Fibroblast of skin of back (primary cell): ENCODE measurements around the gene CENPC. TPM values are rescaled to one million over a fixed set of nuclear protein-coding genes. Genes with fewer than 3 reads are reported as not detected.
"Not testable (repeated sequence)": the region's sequence is repeated elsewhere in the genome, so short reads cannot be mapped to it uniquely, and the experiment has no call there.

Source experiments
- DNase-seq: peaks from one replicate; pipeline ENCODE4 v3.0.0-alpha.2; 2013
- polyA plus RNA-seq, 2 experiments: library from polyadenylated mRNA; unstranded; fragments of 120-200 nt; gene quantifications; one replicate each; pipeline ENCODE4 v1.2.1, GENCODE V29; 2013; ENCODE audit not compliant: insufficient read length in 2 of 2

CENPC gene
- polyA plus RNA-seq (2013, experiment 1 of 2; ENCODE audit: insufficient read length) = 8.2 TPM
- polyA plus RNA-seq (2013, experiment 2 of 2; ENCODE audit: insufficient read length) = 5.8 TPM

- peak; percentile 98 for DNase-seq
Measured at GRCh38 chr4:67545199-67546003, at the start of gene CENPC. CENPC (minus strand) TSS chr4:67545503; CDS start chr4:67545355, 148 bp downstream.

- no peak for DNase-seq
Measured at GRCh38 chr4:67593741-67594175, 48.5 kb upstream of the CENPC start.

- DNase-seq = no peak
Measured at GRCh38 chr4:67587156-67587555, 41.9 kb upstream of the CENPC start.

GRCh38 chr4:67584496-67584895, 39.2 kb upstream of the CENPC start:
- no peak for DNase-seq

GRCh38 chr4:67581913-67582312, 36.6 kb upstream of the CENPC start:
- no peak for DNase-seq

GRCh38 chr4:67581208-67581857, 36.0 kb upstream of the CENPC start:
- DNase-seq = no peak

GRCh38 chr4:67580577-67580976, 35.3 kb upstream of the CENPC start:
- no peak for DNase-seq

GRCh38 chr4:67576538-67576937, 31.2 kb upstream of the CENPC start:
- DNase-seq = no peak

- no peak for DNase-seq
Measured at GRCh38 chr4:67576059-67576466, 30.8 kb upstream of the CENPC start.

GRCh38 chr4:67575232-67576058, 30.1 kb upstream of the CENPC start:
- DNase-seq = no peak

- DNase-seq = no peak
Measured at GRCh38 chr4:67573193-67573592, 27.9 kb upstream of the CENPC start.

GRCh38 chr4:67571975-67572374, 26.7 kb upstream of the CENPC start:
- no peak for DNase-seq

- DNase-seq = no peak
Measured at GRCh38 chr4:67570537-67570936, 25.2 kb upstream of the CENPC start.

- peak; percentile 14 for DNase-seq
Measured at GRCh38 chr4:67568820-67569219, 23.5 kb upstream of the CENPC start.

GRCh38 chr4:67566335-67566734, 21.0 kb upstream of the CENPC start:
- no peak for DNase-seq

- DNase-seq = peak; percentile 4
Measured at GRCh38 chr4:67565284-67565683, 20.0 kb upstream of the CENPC start.

- no peak for DNase-seq
Measured at GRCh38 chr4:67558493-67558892, 13.2 kb upstream of the CENPC start, which contains the start of gene STAP1. STAP1 (plus strand) TSS chr4:67558727; CDS start chr4:67558810, 83 bp downstream.

- no peak for DNase-seq
Measured at GRCh38 chr4:67556436-67556835, 11.1 kb upstream of the CENPC start.

- no peak for DNase-seq
Measured at GRCh38 chr4:67555447-67555846, 10.1 kb upstream of the CENPC start.

- no peak for DNase-seq
Measured at GRCh38 chr4:67554096-67554495, 8.8 kb upstream of the CENPC start.

- DNase-seq = not testable (repeated sequence)
Measured at GRCh38 chr4:67552146-67552792, 7.0 kb upstream of the CENPC start.

GRCh38 chr4:67550857-67551256, 5.6 kb upstream of the CENPC start:
- DNase-seq = no peak
